Stimulated activated memory B cell treated with anti-CD40 and anti-IgM and Interleukin-4, amounts not matched to agents 10 μg/mL and 1 μg/mL and 100 μg/mL, for 72 hours (primary cell): ENCODE data around the gene TSLP.

Experiments used
- ATAC-seq: fragments of 150-1000 bp; cut with Tn5 transposase; 2 replicates; pipeline ENCODE4 v1.10.0; 2021
- H3K27ac Mint-ChIP-seq: one replicate; pipeline ENCODE4 v1.8.0; 2022; ENCODE audit warnings: mild to moderate bottlenecking, mixed read lengths
- H3K27me3 Mint-ChIP-seq: one replicate; pipeline ENCODE4 v1.8.0; 2022; ENCODE audit warnings: mixed read lengths
- H3K36me3 Mint-ChIP-seq: one replicate; pipeline ENCODE4 v1.8.0; 2022; ENCODE audit warnings: mixed read lengths
- H3K4me1 Mint-ChIP-seq: one replicate; pipeline ENCODE4 v1.8.0; 2022; ENCODE audit warnings: mixed read lengths
- H3K4me3 Mint-ChIP-seq: one replicate; pipeline ENCODE4 v1.8.0; 2022; ENCODE audit warnings: mild to moderate bottlenecking, moderate library complexity, mixed read lengths
- H3K9me3 Mint-ChIP-seq: one replicate; pipeline ENCODE4 v1.8.0; 2022; ENCODE audit warnings: mixed read lengths

Gene TSLP

DNA sequence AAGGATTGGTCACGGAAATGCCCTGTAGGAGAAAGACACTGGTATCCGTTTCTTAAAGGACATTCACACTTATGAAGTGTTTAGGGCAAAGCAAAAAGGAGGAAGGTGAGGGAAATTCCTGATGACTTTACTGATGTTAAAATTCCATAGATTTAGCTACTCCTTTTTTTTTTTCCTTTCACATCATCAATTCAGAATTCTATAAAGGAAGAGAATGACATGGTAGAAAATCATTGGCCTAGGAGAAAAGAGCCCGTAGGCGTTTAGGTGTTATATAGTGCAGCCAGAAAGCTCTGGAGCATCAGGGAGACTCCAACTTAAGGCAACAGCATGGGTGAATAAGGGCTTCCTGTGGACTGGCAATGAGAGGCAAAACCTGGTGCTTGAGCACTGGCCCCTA is at the start of gene TSLP:
Gene TSLP (plus strand): TSS at position 301 of the 400 bp plus-strand sequence. CDS start 178 bp downstream, outside the sequence.
- ATAC-seq, result no peak
- no peaks in the 10 kb centered on the region for H3K36me3 Mint-ChIP-seq
- peaks cover 22% of the 10 kb centered on the region for H3K4me1 Mint-ChIP-seq
- no peaks in the 10 kb centered on the region for H3K9me3 Mint-ChIP-seq
- peaks cover 91% of the 10 kb centered on the region for H3K27me3 Mint-ChIP-seq
- peak within 1 kb of the TSS; percentile 78 for H3K4me3 Mint-ChIP-seq
- no peak within 1 kb of the TSS for H3K27ac Mint-ChIP-seq

DNA sequence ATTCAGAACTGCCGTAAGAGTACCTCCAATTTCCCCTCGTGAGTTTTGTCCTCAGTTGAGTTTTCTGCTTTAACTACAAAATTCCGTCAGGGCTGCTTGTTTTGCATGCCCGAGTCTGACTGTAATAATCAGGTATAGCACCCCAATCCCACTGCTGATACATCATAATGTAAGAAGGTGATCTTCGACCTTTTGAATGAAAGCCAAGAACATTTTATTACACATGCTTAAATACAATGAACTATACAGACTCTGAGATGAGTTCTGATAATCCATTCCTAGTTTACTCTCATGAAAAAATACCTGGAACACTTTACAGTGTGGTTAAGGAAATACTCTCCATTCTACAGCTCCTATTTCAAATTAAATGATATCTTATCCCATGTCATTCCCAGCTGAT is 49.2 kb upstream of the TSLP start:
- no peak for ATAC-seq
- no peaks in the 10 kb centered on the region for H3K36me3 Mint-ChIP-seq
- H3K27ac Mint-ChIP-seq, result no peak overlapping the region
- no peak overlapping the region for H3K4me3 Mint-ChIP-seq
- H3K4me1 Mint-ChIP-seq, result no peaks in the 10 kb centered on the region
- H3K27me3 Mint-ChIP-seq, result no peaks in the 10 kb centered on the region
- H3K9me3 Mint-ChIP-seq, result no peaks in the 10 kb centered on the region

DNA sequence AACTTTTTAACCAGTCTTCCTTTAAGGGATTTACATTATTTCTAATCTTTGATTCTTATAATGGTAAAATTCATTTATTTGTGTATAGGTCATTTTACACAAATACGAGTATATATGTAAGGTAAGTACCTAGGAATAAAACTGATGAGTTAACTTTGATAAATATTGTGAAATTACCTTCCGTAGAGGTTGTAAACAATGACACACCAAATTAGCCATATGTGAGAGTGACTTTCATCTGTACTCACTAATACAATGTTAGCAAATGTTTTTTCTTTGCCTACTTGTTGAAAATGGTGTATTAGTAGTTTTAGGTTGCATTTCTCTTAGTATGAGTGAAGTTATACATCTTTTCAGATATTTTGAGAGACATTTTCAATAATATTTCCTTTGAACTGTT is 42.6 kb upstream of the TSLP start:
- Mint-ChIP-seq H3K4me3 (no peak overlapping the region), H3K4me1 (no peaks in the 10 kb centered on the region), H3K9me3 (no peaks in the 10 kb centered on the region), H3K36me3 (no peaks in the 10 kb centered on the region), H3K27ac (no peak overlapping the region), H3K27me3 (no peaks in the 10 kb centered on the region)
- ATAC-seq, result no peak

DNA sequence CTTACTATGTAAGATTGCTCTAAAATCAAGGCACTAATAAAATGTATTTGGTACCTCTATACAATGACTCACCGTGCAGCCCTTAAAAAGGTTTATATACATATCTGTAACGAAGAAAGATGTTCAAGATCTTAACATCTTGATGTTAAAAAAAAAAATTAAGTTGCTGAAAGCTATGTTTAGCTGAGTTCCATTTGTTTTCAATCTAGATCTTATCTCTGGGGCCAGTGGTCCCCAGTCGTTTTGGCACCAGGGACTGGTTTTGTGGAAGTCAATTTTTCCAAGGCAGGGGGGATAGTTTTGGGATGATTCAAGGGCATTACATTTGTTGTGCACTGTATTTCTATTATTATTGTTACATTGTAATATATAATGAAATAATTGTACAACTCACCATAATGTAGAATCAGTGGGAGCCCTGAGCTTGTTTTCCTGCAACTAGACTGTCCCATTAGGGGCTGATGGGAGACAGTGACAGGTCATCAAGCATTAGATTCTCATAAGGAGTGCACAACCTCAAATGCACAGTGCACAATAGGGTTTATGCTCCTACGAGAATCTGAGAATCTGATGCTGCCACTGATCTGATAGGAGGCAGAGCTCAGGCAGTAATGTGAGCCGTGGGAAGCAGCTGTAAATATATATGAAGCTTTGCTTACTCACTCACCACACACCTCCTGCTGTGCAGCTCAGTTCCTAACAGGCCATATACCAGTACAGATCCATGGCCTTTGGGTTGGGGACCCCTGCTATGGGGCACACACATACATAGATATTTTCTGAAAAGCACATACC is 27.6 kb upstream of the TSLP start:
- Mint-ChIP-seq H3K27ac (no peak overlapping the region), H3K36me3 (no peaks in the 10 kb centered on the region), H3K9me3 (no peaks in the 10 kb centered on the region), H3K27me3 (no peaks in the 10 kb centered on the region), H3K4me1 (no peaks in the 10 kb centered on the region), H3K4me3 (no peak overlapping the region)
- ATAC-seq, result no peak

DNA sequence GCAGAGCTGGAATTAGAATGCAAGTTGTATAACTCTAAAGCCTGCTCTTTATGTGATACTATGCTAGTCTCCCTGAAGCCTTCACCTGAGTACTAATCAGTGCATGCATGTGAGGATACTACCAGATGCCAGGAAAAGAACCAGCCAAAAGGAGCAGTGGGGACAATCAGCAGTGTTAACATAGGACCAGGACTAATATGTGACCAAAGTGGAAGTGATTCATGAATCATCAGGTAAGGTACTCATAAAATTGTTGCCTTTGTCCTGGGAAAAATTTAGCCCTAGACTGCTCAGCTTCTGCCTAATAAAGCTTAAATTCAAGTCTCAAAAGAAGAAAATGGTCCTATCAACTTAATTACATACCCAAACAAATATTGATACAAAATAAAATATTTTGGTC is 13.4 kb upstream of the TSLP start:
- H3K9me3 Mint-ChIP-seq, result peaks cover 3% of the 10 kb centered on the region
- H3K27ac Mint-ChIP-seq, result no peak overlapping the region
- peaks cover 60% of the 10 kb centered on the region for H3K27me3 Mint-ChIP-seq
- H3K4me3 Mint-ChIP-seq, result no peak overlapping the region
- H3K36me3 Mint-ChIP-seq, result no peaks in the 10 kb centered on the region
- ATAC-seq, result no peak
- no peaks in the 10 kb centered on the region for H3K4me1 Mint-ChIP-seq

DNA sequence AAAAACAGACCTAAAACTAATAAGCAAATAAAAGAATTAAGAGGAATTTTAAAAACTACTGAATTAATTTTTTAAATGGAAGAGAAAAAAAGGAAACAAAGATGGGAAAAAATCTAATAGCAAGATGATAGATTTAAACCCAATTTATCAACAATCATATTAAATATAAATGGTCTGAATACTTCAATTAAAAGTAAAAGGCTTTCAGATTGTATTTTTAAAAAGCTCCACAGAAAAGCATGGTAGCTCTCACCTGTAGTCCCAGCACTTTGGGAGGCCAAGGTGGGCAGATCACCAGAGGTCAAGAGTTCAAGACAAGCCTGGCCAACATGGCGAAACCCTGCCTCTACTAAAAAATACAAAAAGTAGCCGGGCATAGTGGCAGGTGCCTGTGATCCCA is 11.3 kb upstream of the TSLP start:
- no peak for ATAC-seq
- Mint-ChIP-seq H3K4me3 (no peak overlapping the region), H3K27ac (no peak overlapping the region), H3K4me1 (no peaks in the 10 kb centered on the region), H3K36me3 (no peaks in the 10 kb centered on the region), H3K27me3 (peaks cover 50% of the 10 kb centered on the region), H3K9me3 (peaks cover 3% of the 10 kb centered on the region)

DNA sequence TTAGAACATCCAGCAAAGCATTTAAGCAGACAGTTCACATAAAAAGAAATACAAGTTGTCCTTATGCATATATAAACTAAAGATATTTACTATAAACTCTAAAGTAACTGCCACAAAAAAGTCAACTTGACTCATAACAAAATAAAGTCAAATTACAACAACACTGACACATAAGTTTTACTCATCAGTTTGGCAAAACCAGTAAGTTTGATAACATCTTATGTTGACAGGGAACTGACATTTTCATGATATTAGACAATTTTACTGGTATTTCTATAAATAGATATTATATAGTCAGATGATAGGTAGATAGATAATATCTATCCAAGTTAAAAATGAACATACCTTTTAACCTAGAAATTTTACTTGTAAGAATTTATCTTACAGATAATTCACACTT is 9.9 kb upstream of the TSLP start:
- Mint-ChIP-seq H3K36me3 (no peaks in the 10 kb centered on the region), H3K27ac (no peak overlapping the region), H3K4me1 (no peaks in the 10 kb centered on the region), H3K4me3 (no peak overlapping the region), H3K9me3 (peaks cover 3% of the 10 kb centered on the region), H3K27me3 (peaks cover 50% of the 10 kb centered on the region)
- ATAC-seq, result no peak

DNA sequence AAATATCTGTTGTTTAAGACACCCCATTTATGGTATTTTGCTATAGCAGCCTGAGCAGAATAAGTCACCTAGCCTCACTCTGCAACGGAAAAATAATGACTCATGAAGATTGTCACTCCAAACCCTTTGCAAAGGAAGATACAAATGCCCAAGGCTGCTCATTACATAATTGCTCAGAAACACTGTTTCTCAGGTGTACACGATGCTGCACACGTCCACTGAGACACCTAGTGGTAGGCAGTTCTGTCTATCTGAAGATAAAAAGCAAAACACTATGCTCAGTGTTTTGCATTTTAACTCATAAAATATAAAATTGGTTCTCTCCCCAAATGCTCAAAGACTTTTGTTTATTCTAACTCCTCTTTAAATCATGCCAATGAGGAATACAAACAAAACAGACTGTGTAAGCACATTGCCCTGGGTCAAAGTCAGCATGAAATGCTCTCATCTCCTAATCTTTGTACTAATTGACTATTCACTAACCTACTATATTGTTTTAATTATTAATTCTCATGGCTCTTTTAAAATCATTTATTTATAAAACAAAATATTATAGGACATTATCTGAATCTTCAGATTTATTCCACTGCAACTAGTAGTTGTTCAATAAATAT is 7.7 kb upstream of the TSLP start:
- peaks cover 51% of the 10 kb centered on the region for H3K27me3 Mint-ChIP-seq
- ATAC-seq, result no peak
- H3K4me3 Mint-ChIP-seq, result no peak overlapping the region
- H3K27ac Mint-ChIP-seq, result no peak overlapping the region
- no peaks in the 10 kb centered on the region for H3K4me1 Mint-ChIP-seq
- H3K9me3 Mint-ChIP-seq, result peaks cover under 1% of the 10 kb centered on the region
- no peaks in the 10 kb centered on the region for H3K36me3 Mint-ChIP-seq

DNA sequence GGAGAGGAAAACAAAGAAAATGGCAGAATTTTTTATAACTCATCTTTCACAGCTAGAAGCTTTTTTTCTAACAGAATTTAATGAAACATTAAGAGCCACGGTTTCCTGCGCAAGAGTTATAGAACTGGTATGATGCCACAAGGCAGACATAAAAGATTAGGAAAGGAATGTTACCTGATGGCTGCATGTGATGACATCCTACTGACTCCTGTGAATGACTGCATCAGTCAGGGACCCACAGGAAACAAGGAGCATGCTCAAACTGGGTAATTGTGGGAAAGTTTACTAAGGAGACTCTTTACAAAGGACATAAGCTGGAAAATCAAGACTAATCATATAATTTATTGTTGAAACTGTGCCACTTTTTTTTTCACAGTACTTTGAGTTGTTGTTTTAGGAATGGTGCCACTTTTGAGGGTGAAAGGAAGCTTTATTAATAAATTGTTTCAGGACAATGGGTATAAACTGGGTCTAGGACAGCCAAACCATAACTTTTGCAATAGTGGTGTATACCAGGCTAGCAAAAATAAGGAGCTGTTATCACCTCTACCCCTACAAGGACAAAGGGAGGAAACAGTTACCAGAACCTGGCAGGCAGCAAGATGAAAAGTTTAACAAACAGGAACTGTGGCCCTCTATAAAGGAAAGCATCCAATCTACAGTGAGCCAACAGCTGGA is 5.1 kb upstream of the TSLP start:
- Mint-ChIP-seq H3K36me3 (no peaks in the 10 kb centered on the region), H3K27me3 (peaks cover 68% of the 10 kb centered on the region), H3K9me3 (no peaks in the 10 kb centered on the region), H3K4me3 (no peak overlapping the region), H3K27ac (no peak overlapping the region), H3K4me1 (peaks cover 9% of the 10 kb centered on the region)
- ATAC-seq, result no peak

DNA sequence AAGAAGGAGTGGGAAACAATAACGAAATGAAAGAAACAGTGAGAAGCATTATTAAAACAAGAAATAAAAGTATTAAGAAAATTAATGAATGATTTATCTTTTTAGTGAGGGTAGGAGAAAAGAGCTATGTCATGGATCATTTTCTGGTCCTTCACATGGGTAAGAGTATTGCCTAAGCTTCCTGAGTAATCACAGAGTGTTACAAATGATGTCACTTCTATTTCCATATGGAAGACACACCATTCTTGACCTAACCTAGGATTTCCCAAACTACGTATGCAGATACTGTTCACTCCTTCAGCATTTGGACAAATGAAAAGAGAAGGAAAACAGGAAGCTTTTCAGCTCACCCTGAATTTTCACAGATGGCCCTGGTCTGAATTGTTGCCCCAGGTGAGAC is 3.3 kb upstream of the TSLP start:
- no peak overlapping the region for H3K27ac Mint-ChIP-seq
- H3K4me3 Mint-ChIP-seq, result no peak overlapping the region
- peaks cover 86% of the 10 kb centered on the region for H3K27me3 Mint-ChIP-seq
- H3K9me3 Mint-ChIP-seq, result no peaks in the 10 kb centered on the region
- ATAC-seq, result no peak
- peaks cover 18% of the 10 kb centered on the region for H3K4me1 Mint-ChIP-seq
- no peaks in the 10 kb centered on the region for H3K36me3 Mint-ChIP-seq

DNA sequence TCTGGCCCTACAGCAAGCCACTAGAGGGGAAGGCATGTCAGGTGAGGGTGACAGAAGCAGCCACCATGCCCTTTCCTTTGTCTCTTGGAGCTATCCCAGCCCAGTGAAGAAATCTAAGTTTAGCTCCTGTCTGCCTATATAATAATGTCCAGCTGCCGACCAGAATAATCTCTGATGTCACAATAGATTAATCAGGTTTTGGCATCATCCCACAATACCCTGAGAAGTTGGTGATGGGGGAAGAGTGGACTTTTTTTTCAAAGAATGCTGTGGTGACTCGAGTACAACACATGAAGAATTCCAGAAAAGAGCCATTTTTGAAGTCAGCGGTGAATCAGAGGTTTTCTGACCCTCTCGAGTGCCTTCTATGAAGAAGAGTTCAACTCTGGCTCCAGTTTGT is 1.7 kb upstream of the TSLP start:
- no peak overlapping the region for H3K4me3 Mint-ChIP-seq
- H3K27me3 Mint-ChIP-seq, result peaks cover 97% of the 10 kb centered on the region
- H3K27ac Mint-ChIP-seq, result no peak overlapping the region
- ATAC-seq, result no peak
- H3K4me1 Mint-ChIP-seq, result peaks cover 22% of the 10 kb centered on the region
- no peaks in the 10 kb centered on the region for H3K36me3 Mint-ChIP-seq
- no peaks in the 10 kb centered on the region for H3K9me3 Mint-ChIP-seq

DNA sequence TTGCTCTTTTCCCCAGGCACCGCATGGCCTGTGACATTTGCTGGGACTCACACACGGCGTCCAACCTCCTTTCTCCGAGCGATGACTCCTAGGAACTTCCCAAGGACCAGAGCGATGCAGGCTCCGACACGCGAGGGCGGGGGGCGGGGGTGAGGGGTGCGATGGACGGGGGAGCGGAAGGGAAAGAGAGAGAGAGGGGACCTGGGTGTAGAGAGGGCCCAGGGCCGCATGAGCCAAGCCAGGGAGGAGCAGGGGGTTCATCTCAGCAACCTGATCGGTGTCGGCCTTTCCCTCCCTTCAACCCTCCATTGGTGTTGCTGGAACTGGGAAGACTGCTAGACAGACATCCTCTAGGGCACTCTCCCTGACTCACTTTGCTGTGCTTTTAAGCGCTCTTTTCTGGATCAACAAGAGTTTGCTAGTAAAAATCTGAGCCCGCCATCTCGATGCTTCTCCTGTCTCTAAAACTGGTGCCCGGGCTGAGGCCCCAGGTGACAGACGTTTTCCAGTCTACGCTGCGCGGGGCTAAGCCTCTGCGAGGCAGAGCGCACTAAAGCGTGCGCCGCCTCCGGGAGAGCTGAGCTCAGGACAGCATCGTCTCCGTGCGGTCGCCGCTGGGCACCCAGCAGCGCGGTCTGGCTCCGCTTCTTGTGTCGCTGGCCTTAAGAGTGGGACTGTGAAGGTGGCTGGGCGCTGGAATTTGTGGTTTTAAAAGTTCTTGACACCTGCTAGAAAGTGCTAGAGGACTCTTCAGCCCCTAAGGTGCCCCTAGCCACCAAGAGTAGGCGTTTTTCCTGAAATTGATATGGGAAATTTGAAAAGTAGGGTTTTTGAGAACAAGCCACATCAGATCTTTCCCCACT is 1.0 kb upstream of the TSLP start:
- Mint-ChIP-seq H3K4me3 (no peak overlapping the region), H3K9me3 (no peaks in the 10 kb centered on the region), H3K27me3 (peaks cover 95% of the 10 kb centered on the region), H3K27ac (no peak overlapping the region), H3K4me1 (peaks cover 22% of the 10 kb centered on the region), H3K36me3 (no peaks in the 10 kb centered on the region)
- ATAC-seq, result peak; percentile 52

DNA sequence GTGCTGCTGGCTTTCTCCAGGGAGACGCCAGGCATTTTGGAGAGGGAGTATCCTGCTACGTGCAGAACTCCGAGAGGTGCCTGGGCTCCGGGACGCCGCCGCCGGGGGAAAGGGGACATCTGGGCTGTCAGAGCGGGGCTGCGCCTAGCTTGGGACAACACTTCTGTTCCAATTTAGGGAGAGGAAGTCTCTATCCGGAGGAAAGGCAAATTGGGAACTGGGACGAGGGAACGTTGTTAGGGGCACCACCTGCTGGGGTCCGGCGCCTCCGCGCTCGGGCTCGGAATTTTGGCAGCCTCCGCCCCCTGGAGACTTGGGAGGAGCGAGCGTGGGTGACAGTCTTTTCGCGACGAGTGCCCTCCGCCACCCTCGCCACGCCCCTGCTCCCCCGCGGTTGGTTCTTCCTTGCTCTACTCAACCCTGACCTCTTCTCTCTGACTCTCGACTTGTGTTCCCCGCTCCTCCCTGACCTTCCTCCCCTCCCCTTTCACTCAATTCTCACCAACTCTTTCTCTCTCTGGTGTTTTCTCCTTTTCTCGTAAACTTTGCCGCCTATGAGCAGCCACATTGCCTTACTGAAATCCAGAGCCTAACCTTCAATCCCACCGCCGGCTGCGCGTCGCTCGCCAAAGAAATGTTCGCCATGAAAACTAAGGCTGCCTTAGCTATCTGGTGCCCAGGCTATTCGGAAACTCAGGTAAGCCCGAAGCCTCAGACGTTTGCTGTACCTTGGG is 1.6 kb downstream of the TSLP start:
- no peaks in the 10 kb centered on the region for H3K36me3 Mint-ChIP-seq
- peaks cover 86% of the 10 kb centered on the region for H3K27me3 Mint-ChIP-seq
- H3K27ac Mint-ChIP-seq, result no peak overlapping the region
- H3K4me3 Mint-ChIP-seq, result peak overlapping the region; percentile 78
- ATAC-seq, result peak; percentile 64
- H3K9me3 Mint-ChIP-seq, result no peaks in the 10 kb centered on the region
- H3K4me1 Mint-ChIP-seq, result peaks cover 22% of the 10 kb centered on the region

DNA sequence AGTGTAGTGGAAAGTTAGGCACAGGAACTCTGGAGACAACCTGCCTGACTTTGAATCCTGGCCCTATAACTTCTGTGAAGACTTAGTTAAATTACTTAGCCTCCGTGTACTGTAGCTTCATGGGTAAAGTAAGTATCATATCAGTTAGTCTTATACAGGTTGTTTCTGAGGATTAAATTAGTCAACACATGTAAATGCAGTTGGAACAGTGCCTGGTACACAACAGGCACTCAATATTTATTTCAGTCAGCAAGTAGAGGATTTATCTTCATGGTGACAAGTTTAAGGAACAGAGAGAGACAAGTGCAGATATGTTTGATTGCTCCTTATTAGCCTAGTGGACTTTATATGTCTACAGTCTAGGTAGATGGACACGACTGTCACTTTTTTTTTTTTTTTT is 2.7 kb downstream of the TSLP start:
- H3K27me3 Mint-ChIP-seq, result peaks cover 84% of the 10 kb centered on the region
- no peak overlapping the region for H3K27ac Mint-ChIP-seq
- H3K4me3 Mint-ChIP-seq, result no peak overlapping the region
- peaks cover 22% of the 10 kb centered on the region for H3K4me1 Mint-ChIP-seq
- H3K9me3 Mint-ChIP-seq, result no peaks in the 10 kb centered on the region
- no peak for ATAC-seq
- H3K36me3 Mint-ChIP-seq, result no peaks in the 10 kb centered on the region
